Ishikawa (cell line): ENCODE results near the gene BIRC6.

ENCODE experiments used
- CEBPB ChIP-seq: IDR thresholded peaks from 2 replicates; pipeline ENCODE4 v1.6.1; 2012
- CREB1 ChIP-seq: IDR thresholded peaks from 2 replicates; pipeline ENCODE4 v1.6.1; 2012; ENCODE audit warnings: low read depth
- EGR1 ChIP-seq: IDR thresholded peaks from 2 replicates; pipeline ENCODE4 v1.6.1; 2012
- EP300 ChIP-seq: IDR thresholded peaks from 2 replicates; pipeline ENCODE4 v1.6.1; 2012; ENCODE audit warnings: borderline replicate concordance
- FOXM1 ChIP-seq: IDR thresholded peaks from 2 replicates; pipeline ENCODE4 v1.6.1; 2012; ENCODE audit warnings: low read depth, borderline replicate concordance
- NFIC ChIP-seq: IDR thresholded peaks from 2 replicates; pipeline ENCODE4 v1.6.1; 2012
- RAD21 ChIP-seq: IDR thresholded peaks from 2 replicates; pipeline ENCODE4 v1.6.1; 2012; ENCODE audit warnings: low read depth
- TAF1 ChIP-seq: IDR thresholded peaks from 2 replicates; pipeline ENCODE4 v1.6.1; 2012; ENCODE audit warnings: low read depth, mild to moderate bottlenecking
- TCF12 ChIP-seq: IDR thresholded peaks from 2 replicates; pipeline ENCODE4 v1.6.1; 2012; ENCODE audit warnings: low read depth
- YY1 ChIP-seq: IDR thresholded peaks from 2 replicates; pipeline ENCODE4 v1.6.1; 2012; ENCODE audit warnings: low read depth
- TF ChIP-seq, protein P1 (sequence below): IDR thresholded peaks from 2 replicates; pipeline ENCODE4 v1.6.1; 2012; ENCODE audit warnings: low read depth, mild to moderate bottlenecking
- TF ChIP-seq, protein P2 (sequence below): IDR thresholded peaks from 2 replicates; pipeline ENCODE4 v1.6.1; 2012
- TF ChIP-seq, protein P3 (sequence below): IDR thresholded peaks from 2 replicates; pipeline ENCODE4 v1.6.1; 2012

DNA sequence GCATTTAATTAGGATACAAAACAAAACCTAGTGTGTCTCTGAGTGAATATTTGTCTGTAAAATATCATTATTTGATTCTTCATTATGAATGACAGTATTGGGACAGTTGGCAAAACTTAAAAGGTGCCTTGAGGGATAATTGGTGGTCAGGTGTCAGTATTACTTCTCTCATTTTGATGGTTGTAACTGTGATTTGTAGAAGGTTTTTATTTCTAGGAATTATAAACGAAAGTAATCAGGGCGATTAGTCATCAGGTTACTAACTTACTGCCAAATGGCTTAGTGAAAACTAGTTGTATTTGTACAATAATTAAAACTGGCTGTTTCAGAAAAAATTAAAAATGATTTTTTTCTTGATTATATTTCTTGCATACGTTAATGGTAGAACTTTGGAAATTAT, 117.6 kb downstream of the BIRC6 start:
- TF ChIP-seq, protein P1, sequence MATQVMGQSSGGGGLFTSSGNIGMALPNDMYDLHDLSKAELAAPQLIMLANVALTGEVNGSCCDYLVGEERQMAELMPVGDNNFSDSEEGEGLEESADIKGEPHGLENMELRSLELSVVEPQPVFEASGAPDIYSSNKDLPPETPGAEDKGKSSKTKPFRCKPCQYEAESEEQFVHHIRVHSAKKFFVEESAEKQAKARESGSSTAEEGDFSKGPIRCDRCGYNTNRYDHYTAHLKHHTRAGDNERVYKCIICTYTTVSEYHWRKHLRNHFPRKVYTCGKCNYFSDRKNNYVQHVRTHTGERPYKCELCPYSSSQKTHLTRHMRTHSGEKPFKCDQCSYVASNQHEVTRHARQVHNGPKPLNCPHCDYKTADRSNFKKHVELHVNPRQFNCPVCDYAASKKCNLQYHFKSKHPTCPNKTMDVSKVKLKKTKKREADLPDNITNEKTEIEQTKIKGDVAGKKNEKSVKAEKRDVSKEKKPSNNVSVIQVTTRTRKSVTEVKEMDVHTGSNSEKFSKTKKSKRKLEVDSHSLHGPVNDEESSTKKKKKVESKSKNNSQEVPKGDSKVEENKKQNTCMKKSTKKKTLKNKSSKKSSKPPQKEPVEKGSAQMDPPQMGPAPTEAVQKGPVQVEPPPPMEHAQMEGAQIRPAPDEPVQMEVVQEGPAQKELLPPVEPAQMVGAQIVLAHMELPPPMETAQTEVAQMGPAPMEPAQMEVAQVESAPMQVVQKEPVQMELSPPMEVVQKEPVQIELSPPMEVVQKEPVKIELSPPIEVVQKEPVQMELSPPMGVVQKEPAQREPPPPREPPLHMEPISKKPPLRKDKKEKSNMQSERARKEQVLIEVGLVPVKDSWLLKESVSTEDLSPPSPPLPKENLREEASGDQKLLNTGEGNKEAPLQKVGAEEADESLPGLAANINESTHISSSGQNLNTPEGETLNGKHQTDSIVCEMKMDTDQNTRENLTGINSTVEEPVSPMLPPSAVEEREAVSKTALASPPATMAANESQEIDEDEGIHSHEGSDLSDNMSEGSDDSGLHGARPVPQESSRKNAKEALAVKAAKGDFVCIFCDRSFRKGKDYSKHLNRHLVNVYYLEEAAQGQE, result no peak
- TF ChIP-seq EP300 (no peak), TAF1 (no peak), NFIC (no peak), TCF12 (no peak), RAD21 (no peak), FOXM1 (no peak), CREB1 (no peak), CEBPB (no peak), YY1 (no peak), EGR1 (no peak)
- TF ChIP-seq, protein P2, sequence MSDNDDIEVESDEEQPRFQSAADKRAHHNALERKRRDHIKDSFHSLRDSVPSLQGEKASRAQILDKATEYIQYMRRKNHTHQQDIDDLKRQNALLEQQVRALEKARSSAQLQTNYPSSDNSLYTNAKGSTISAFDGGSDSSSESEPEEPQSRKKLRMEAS, result no peak
- TF ChIP-seq, protein P3, sequence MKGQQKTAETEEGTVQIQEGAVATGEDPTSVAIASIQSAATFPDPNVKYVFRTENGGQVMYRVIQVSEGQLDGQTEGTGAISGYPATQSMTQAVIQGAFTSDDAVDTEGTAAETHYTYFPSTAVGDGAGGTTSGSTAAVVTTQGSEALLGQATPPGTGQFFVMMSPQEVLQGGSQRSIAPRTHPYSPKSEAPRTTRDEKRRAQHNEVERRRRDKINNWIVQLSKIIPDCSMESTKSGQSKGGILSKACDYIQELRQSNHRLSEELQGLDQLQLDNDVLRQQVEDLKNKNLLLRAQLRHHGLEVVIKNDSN, result no peak
